Duodenal mucosa (tissue), 2 donors: Measurements from ENCODE around the gene IMPA2.
"Not testable (repeated sequence)": the region's sequence is repeated elsewhere in the genome, so short reads cannot be mapped to it uniquely, and the experiment has no call there.

ENCODE experiments used
- H3K27ac ChIP-seq: one replicate; pipeline ENCODE4 v1.7.0; 2013; ENCODE audit warnings: low read depth, low read length
- H3K27me3 ChIP-seq, 2 donors: one replicate each; pipeline ENCODE4 v1.7.0; 2013; ENCODE audit warnings: low read length in 2 of 2, control low read depth in 1 of 2; ENCODE audit not compliant: insufficient read depth in 2 of 2, control insufficient read depth in 1 of 2
- H3K36me3 ChIP-seq, 2 donors: one replicate each; pipeline ENCODE4 v1.7.0; 2013; ENCODE audit warnings: low read length in 2 of 2, control low read depth in 1 of 2; ENCODE audit not compliant: insufficient read depth in 2 of 2, control insufficient read depth in 1 of 2
- H3K4me1 ChIP-seq, 2 donors: one replicate each; pipeline ENCODE4 v1.7.0; 2013; ENCODE audit warnings: low read length in 2 of 2, control low read depth in 1 of 2; ENCODE audit not compliant: insufficient read depth in 2 of 2, control insufficient read depth in 1 of 2
- H3K4me3 ChIP-seq, 2 donors: one replicate each; pipeline ENCODE4 v1.7.0; 2013; ENCODE audit warnings: low read length in 2 of 2, low read depth in 1 of 2
- H3K9ac ChIP-seq, 2 donors: one replicate each; pipeline ENCODE4 v1.7.0; 2013; ENCODE audit warnings: low read length in 2 of 2, low read depth in 1 of 2
- H3K9me3 ChIP-seq, 2 donors: one replicate each; pipeline ENCODE4 v1.7.0; 2013; ENCODE audit warnings: low read length in 2 of 2, control low read depth in 1 of 2; ENCODE audit not compliant: control insufficient read depth in 1 of 2

IMPA2 gene

GRCh38 chr18:11960743-11961380, 20.4 kb upstream of the IMPA2 start:
- Histone ChIP-seq H3K9ac (no peak overlapping the region), H3K4me1 (no peaks in the 10 kb centered on the region), H3K27ac (no peak overlapping the region), H3K36me3 (no peaks in the 10 kb centered on the region), H3K4me3 (no peak overlapping the region), H3K9me3 (peaks cover 7 to 15% of the 10 kb centered on the region in 2 donors), H3K27me3 (no peaks in the 10 kb centered on the region)

GRCh38 chr18:11962597-11962996, 18.7 kb upstream of the IMPA2 start:
- Histone ChIP-seq H3K27me3 (no peaks in the 10 kb centered on the region), H3K27ac (no peak overlapping the region)

GRCh38 chr18:11963991-11964484, 17.3 kb upstream of the IMPA2 start:
- no peaks in the 10 kb centered on the region for H3K36me3 ChIP-seq
- H3K9me3 ChIP-seq, result no peaks in the 10 kb centered on the region
- no peak overlapping the region for H3K9ac ChIP-seq
- H3K27me3 ChIP-seq, result no peaks in the 10 kb centered on the region
- no peak overlapping the region for H3K4me3 ChIP-seq
- no peak overlapping the region for H3K27ac ChIP-seq
- H3K4me1 ChIP-seq, result no peaks in the 10 kb centered on the region

More at GRCh38 chr18:11962597-11962996, 18.7 kb upstream of the IMPA2 start:
- no peak overlapping the region for H3K4me3 ChIP-seq
- no peaks in the 10 kb centered on the region for H3K4me1 ChIP-seq
- H3K9ac ChIP-seq, result no peak overlapping the region
- no peaks in the 10 kb centered on the region for H3K36me3 ChIP-seq
- H3K9me3 ChIP-seq, result peaks cover 0 to 3% of the 10 kb centered on the region in 2 donors

GRCh38 chr18:11969904-11970835, 11.1 kb upstream of the IMPA2 start:
- H3K9me3 ChIP-seq, result no peaks in the 10 kb centered on the region
- no peaks in the 10 kb centered on the region for H3K27me3 ChIP-seq
- no peaks in the 10 kb centered on the region for H3K4me1 ChIP-seq
- no peak overlapping the region for H3K27ac ChIP-seq
- no peaks in the 10 kb centered on the region for H3K36me3 ChIP-seq
- no peak overlapping the region for H3K4me3 ChIP-seq
- no peak overlapping the region for H3K9ac ChIP-seq

GRCh38 chr18:11970836-11971226, 10.5 kb upstream of the IMPA2 start:
- not testable (repeated sequence) for H3K4me3 ChIP-seq, H3K27me3 ChIP-seq, H3K27ac ChIP-seq, H3K9ac ChIP-seq, H3K4me1 ChIP-seq, H3K36me3 ChIP-seq, H3K9me3 ChIP-seq

- Histone ChIP-seq H3K4me1 (no peaks in the 10 kb centered on the region), H3K36me3 (no peaks in the 10 kb centered on the region), H3K4me3 (no peak overlapping the region), H3K27ac (no peak overlapping the region), H3K9ac (no peak overlapping the region), H3K27me3 (no peaks in the 10 kb centered on the region), H3K9me3 (no peaks in the 10 kb centered on the region)
Observed at GRCh38 chr18:11972371-11973174, 8.7 kb upstream of the IMPA2 start.

- Histone ChIP-seq H3K4me1 (peaks cover 1 to 2% of the 10 kb centered on the region in 2 donors), H3K4me3 (no peak overlapping the region), H3K36me3 (no peaks in the 10 kb centered on the region)
Observed at GRCh38 chr18:11974741-11975325, 6.5 kb upstream of the IMPA2 start.

GRCh38 chr18:11975723-11976122, 5.6 kb upstream of the IMPA2 start:
- no peak overlapping the region for H3K27ac ChIP-seq
- H3K9ac ChIP-seq, result no peak overlapping the region
- H3K4me1 ChIP-seq, result peaks cover 6 to 9% of the 10 kb centered on the region in 2 donors
- no peak overlapping the region for H3K4me3 ChIP-seq
- H3K27me3 ChIP-seq, result no peaks in the 10 kb centered on the region
- no peaks in the 10 kb centered on the region for H3K36me3 ChIP-seq
- H3K9me3 ChIP-seq, result no peaks in the 10 kb centered on the region

More at GRCh38 chr18:11974741-11975325, 6.5 kb upstream of the IMPA2 start:
- Histone ChIP-seq H3K27me3 (no peaks in the 10 kb centered on the region), H3K9me3 (no peaks in the 10 kb centered on the region), H3K9ac (no peak overlapping the region), H3K27ac (no peak overlapping the region)

GRCh38 chr18:11976315-11977152, 4.8 kb upstream of the IMPA2 start:
- Histone ChIP-seq H3K36me3 (no peaks in the 10 kb centered on the region), H3K4me1 (peaks cover 6 to 9% of the 10 kb centered on the region in 2 donors), H3K27ac (no peak overlapping the region)

More at GRCh38 chr18:11976315-11977152, 4.8 kb upstream of the IMPA2 start:
- Histone ChIP-seq H3K9me3 (no peaks in the 10 kb centered on the region), H3K4me3 (no peak overlapping the region), H3K9ac (no peak overlapping the region), H3K27me3 (no peaks in the 10 kb centered on the region)
